Colonic mucosa (tissue), 4 donors: ENCODE data around the gene ATF5. TPM values are rescaled to one million over a fixed set of nuclear protein-coding genes. Genes with fewer than 3 reads are reported as not detected.
"Not testable (repeated sequence)": the region's sequence is repeated elsewhere in the genome, so short reads cannot be mapped to it uniquely, and the experiment has no call there.

Experiments
- DNase-seq: peaks from one replicate; pipeline ENCODE4 v3.0.0-alpha.2; 2020
- H3K27ac ChIP-seq: fragments of 200-600 bp; one replicate; pipeline ENCODE4 v1.8.0; 2021
- H3K27me3 ChIP-seq: fragments of 200-600 bp; one replicate; pipeline ENCODE4 v1.8.0; 2021
- H3K36me3 ChIP-seq: fragments of 200-600 bp; one replicate; pipeline ENCODE4 v1.8.0; 2021
- H3K4me1 ChIP-seq: fragments of 200-600 bp; one replicate; pipeline ENCODE4 v1.8.0; 2021; ENCODE audit warnings: mild to moderate bottlenecking
- H3K4me3 ChIP-seq: fragments of 200-600 bp; one replicate; pipeline ENCODE4 v1.8.0; 2021
- H3K9ac ChIP-seq, 2 donors: one replicate each; pipeline ENCODE4 v1.7.0; 2013; ENCODE audit warnings: control low read depth in 2 of 2, low read depth in 2 of 2, low read length in 2 of 2
- H3K9me3 ChIP-seq: fragments of 200-600 bp; one replicate; pipeline ENCODE4 v1.8.0; 2021
- CTCF ChIP-seq: fragments of 200-600 bp; IDR thresholded peaks from one replicate; pipeline ENCODE4 v1.8.0; 2022; ENCODE audit warnings: antibody characterized with exemption, mild to moderate bottlenecking
- intact Hi-C: fragments of 100-400 bp; cut with DNase I; formaldehyde crosslinking; loops from one replicate; pipeline ENCODE4 v1.14.1; 2022
- total RNA-seq, 2 donors: library from RNA; stranded (reverse); fragmentation: NEBNext Ultra II Directional in 1 of 2; extraction: Animal tissue kit (Norgen Biotek cat#: 25700) in 1 of 2; gene quantifications; one replicate each; pipeline ENCODE4 v1.2.1, GENCODE V29; 2021
- donor health status: healthy.
- donor health status: DM: no; HTN: no; CAD: no.
- donor health status: DM: no; HTN: no; CAD: no.

ATF5 gene
- total RNA-seq, 2 donors from 2014 or later, result 16.7 to 24.7 TPM

- no peak for TF ChIP-seq CTCF
- Histone ChIP-seq H3K9ac (no peak overlapping the region), H3K27me3 (no peaks in the 10 kb centered on the region), H3K9me3 (no peaks in the 10 kb centered on the region), H3K4me3 (no peak overlapping the region), H3K4me1 (peaks cover 18% of the 10 kb centered on the region), H3K36me3 (no peaks in the 10 kb centered on the region), H3K27ac (no peak overlapping the region)
- intact Hi-C loops, result no loop called here
- DNase-seq, result no peak
Measured at GRCh38 chr19:49953416-49953815, 24.4 kb downstream of the ATF5 start.

- intact Hi-C loops, result no loop called here
- H3K4me3 ChIP-seq, result no peak overlapping the region
- H3K27me3 ChIP-seq, result no peaks in the 10 kb centered on the region
- no peaks in the 10 kb centered on the region for H3K9me3 ChIP-seq
- TF ChIP-seq CTCF, result no peak
- H3K4me1 ChIP-seq, result peaks cover 18% of the 10 kb centered on the region
- H3K9ac ChIP-seq, result no peak overlapping the region
- H3K36me3 ChIP-seq, result no peaks in the 10 kb centered on the region
- no peak for DNase-seq
- no peak overlapping the region for H3K27ac ChIP-seq
Measured at GRCh38 chr19:49954092-49954829, 25.3 kb downstream of the ATF5 start.

GRCh38 chr19:49954933-49955332 is 25.9 kb downstream of the ATF5 start:
- intact Hi-C loops, result no loop called here
- Histone ChIP-seq H3K4me3 (no peak overlapping the region), H3K9ac (peak overlapping the region; percentile 12 to 26), H3K9me3 (no peaks in the 10 kb centered on the region), H3K27ac (peak overlapping the region; percentile 44), H3K36me3 (no peaks in the 10 kb centered on the region), H3K27me3 (no peaks in the 10 kb centered on the region), H3K4me1 (peaks cover 18% of the 10 kb centered on the region)
- TF ChIP-seq CTCF, result no peak
- DNase-seq, result no peak

DNA sequence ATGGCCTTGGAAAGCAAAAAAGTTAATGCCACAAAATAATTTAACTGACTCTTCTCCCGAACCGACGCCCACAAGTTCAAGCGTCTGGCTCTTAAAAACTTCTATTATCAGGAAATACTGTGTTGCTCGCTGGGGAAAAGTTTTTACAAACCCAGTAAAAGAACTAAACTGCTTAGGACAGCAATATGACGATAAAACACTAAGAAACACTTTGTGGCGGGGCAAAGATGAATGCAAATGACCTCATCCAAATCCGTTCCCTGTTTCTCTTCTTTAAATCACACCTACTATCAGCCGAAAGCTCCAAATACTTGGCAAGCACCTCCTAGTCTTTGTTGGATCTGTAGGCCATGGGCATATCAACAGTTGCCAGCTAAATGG is 27.1 kb downstream of the ATF5 start:
- H3K9ac ChIP-seq, result peak overlapping the region in 1 of 2 donors; percentile 19
- no peak for TF ChIP-seq CTCF
- no peaks in the 10 kb centered on the region for H3K27me3 ChIP-seq
- no peak overlapping the region for H3K4me3 ChIP-seq
- H3K9me3 ChIP-seq, result no peaks in the 10 kb centered on the region
- peaks cover 18% of the 10 kb centered on the region for H3K4me1 ChIP-seq
- no peak for DNase-seq
- no peaks in the 10 kb centered on the region for H3K36me3 ChIP-seq
- peak overlapping the region; percentile 44 for H3K27ac ChIP-seq
- intact Hi-C loops, result no loop called here

DNA sequence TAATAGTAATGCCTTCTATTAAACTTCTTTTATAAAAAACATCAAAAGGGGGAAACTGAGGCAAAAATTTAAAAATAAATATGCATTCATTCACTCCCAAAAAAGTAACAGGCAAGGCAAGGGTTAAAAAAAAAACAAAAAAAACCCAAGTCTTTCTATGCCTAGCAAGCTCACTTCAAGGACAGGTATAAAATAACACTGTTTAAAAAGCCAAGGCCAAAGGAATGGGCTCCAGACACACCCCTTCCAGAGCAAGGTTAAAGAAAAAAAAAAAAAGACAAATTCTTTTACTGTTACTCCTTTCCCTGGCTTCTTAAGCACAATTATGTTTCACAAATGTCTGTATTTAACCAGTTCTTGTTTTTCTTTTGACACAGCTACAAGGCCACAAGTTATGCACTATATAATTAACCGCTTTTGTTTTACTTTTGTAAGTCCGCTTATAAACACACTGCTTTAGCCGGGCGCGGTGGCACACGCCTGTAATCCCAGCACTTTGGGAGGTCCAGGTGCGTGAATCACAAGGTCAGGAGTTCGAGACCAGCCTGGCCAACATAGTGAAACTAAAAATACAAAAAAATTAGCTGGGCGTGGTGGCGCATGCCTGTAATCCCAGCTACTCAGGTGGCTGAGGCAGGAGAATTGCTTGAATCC is 28.4 kb downstream of the ATF5 start:
- H3K9ac ChIP-seq, result no peak overlapping the region
- peaks cover 14% of the 10 kb centered on the region for H3K4me1 ChIP-seq
- no peak overlapping the region for H3K4me3 ChIP-seq
- intact Hi-C loops, result no loop called here
- no peak overlapping the region for H3K27ac ChIP-seq
- H3K9me3 ChIP-seq, result no peaks in the 10 kb centered on the region
- no peak for TF ChIP-seq CTCF
- DNase-seq, result no peak
- H3K36me3 ChIP-seq, result no peaks in the 10 kb centered on the region
- H3K27me3 ChIP-seq, result no peaks in the 10 kb centered on the region

- H3K4me1 ChIP-seq, result peaks cover 14% of the 10 kb centered on the region
- H3K4me3 ChIP-seq, DNase-seq, H3K9me3 ChIP-seq, H3K36me3 ChIP-seq, H3K9ac ChIP-seq, intact Hi-C loops, H3K27ac ChIP-seq, H3K27me3 ChIP-seq: not testable (repeated sequence)
Measured at GRCh38 chr19:49958144-49958543, 29.1 kb downstream of the ATF5 start.

DNA sequence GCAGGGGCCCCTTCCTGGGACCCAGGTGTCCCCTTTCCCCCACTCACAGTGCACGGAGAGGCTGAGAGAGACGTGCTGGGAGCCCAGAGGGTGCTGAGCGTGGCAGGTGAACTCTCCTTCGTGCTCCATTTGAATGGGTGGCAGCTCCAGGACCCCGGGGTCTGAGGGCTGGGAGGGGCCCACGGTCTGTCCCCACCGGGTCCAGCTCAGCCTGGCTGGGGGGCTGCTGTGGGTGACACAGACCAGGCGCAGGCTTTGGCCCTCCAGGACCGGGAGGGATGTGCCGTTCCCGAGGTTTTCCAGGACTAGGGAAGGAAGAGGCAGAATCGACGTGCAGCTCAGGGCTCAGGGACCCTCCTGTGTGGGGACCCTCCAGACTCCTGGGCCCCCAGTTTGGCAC is 29.6 kb downstream of the ATF5 start:
- H3K27me3 ChIP-seq, H3K9ac ChIP-seq, DNase-seq, intact Hi-C loops, H3K9me3 ChIP-seq, H3K27ac ChIP-seq, H3K36me3 ChIP-seq, H3K4me3 ChIP-seq: not testable (repeated sequence)
- peaks cover 14% of the 10 kb centered on the region for H3K4me1 ChIP-seq

DNA sequence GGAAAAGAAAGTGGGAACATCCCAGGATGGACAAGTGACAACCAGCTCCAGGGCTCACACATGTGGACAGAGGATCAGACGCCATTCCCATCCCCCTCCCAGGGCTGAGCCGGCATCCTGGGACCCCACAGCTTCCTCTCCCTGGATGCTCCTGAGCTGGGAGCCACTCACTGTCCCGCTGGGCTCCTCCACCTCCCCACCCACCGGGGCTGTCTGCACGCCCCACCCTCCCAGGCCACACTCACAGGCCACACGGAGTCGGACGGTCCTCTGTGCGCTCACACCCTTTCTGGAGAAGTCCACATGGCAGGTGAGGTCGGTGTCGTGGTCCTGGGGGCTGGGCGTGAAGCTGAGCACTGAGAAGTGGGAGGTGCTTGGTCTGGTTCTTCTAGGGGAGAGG is 30.9 kb downstream of the ATF5 start:
- intact Hi-C loops, H3K9me3 ChIP-seq, H3K4me3 ChIP-seq, H3K9ac ChIP-seq, H3K27ac ChIP-seq, H3K27me3 ChIP-seq, DNase-seq, H3K36me3 ChIP-seq, H3K4me1 ChIP-seq: not testable (repeated sequence)

- H3K27ac ChIP-seq, DNase-seq, H3K36me3 ChIP-seq, H3K4me3 ChIP-seq, intact Hi-C loops, H3K27me3 ChIP-seq, H3K9me3 ChIP-seq, H3K4me1 ChIP-seq, H3K9ac ChIP-seq: not testable (repeated sequence)
Measured at GRCh38 chr19:49960980-49961379, 32.0 kb downstream of the ATF5 start, which contains the start of gene SIGLEC11. SIGLEC11 (minus strand) TSS chr19:49961172; CDS start chr19:49961081, 91 bp downstream.
